CD4-positive, CD25-positive, alpha-beta regulatory T cell (primary cell): ENCODE data around the gene ZNF616. TPM values are rescaled to one million over a fixed set of nuclear protein-coding genes. Genes with fewer than 3 reads are reported as not detected.

Source experiments
- ATAC-seq, 2 donors: fragments of 150-1000 bp; cut with Tn5 transposase; one replicate each; pipeline ENCODE4 v1.10.0; 2021; ENCODE audit warnings: low read depth in 2 of 2, moderate number of reproducible peaks in 2 of 2, moderate library complexity in 1 of 2
- DNase-seq, 3 donors: peaks; one replicate each; pipeline versions ENCODE4 v3.0.0 to v3.0.0-alpha.2; 2012 to 2022; ENCODE audit warnings: mixed read lengths in 1 of 3
- H3K27ac ChIP-seq: one replicate; pipeline ENCODE4 v1.7.0; 2013; ENCODE audit warnings: mild to moderate bottlenecking, low read length; ENCODE audit not compliant: insufficient read depth, poor library complexity, severe bottlenecking
- H3K27me3 ChIP-seq: one replicate; pipeline ENCODE4 v1.7.0; 2013; ENCODE audit warnings: low read length; ENCODE audit not compliant: control insufficient read depth, insufficient read depth
- H3K36me3 ChIP-seq: one replicate; pipeline ENCODE4 v1.7.0; 2013; ENCODE audit warnings: mild to moderate bottlenecking, low read length, moderate library complexity; ENCODE audit not compliant: control insufficient read depth, insufficient read depth
- H3K4me1 ChIP-seq: 2 replicates; pipeline ENCODE4 v1.7.0; 2013; ENCODE audit warnings: mild to moderate bottlenecking, low read length; ENCODE audit not compliant: insufficient read depth, control insufficient read depth, poor library complexity, severe bottlenecking
- H3K4me3 ChIP-seq: one replicate; pipeline ENCODE4 v1.7.0; 2013; ENCODE audit warnings: low read depth, mild to moderate bottlenecking, low read length, moderate library complexity
- H3K9me3 ChIP-seq, 2 experiments: 1 replicate in 1 of 2; 2 replicates in 1 of 2; pipeline ENCODE4 v1.7.0; 2013; ENCODE audit warnings: low read length in 2 of 2, mild to moderate bottlenecking in 1 of 2, moderate library complexity in 1 of 2; ENCODE audit not compliant: control insufficient read depth in 2 of 2
- H3K27ac Mint-ChIP-seq, 3 donors: one replicate each; pipeline ENCODE4 v1.8.0; 2020 to 2022; ENCODE audit warnings: mild to moderate bottlenecking in 3 of 3, mixed read lengths in 3 of 3, moderate library complexity in 2 of 3
- H3K27me3 Mint-ChIP-seq: one replicate; pipeline ENCODE4 v1.8.0; 2022; ENCODE audit warnings: mild to moderate bottlenecking, mixed read lengths
- H3K36me3 Mint-ChIP-seq: one replicate; pipeline ENCODE4 v1.8.0; 2020; ENCODE audit warnings: mixed read lengths
- H3K4me1 Mint-ChIP-seq, 4 donors: one replicate each; pipeline ENCODE4 v1.8.0; 2020 to 2022; ENCODE audit warnings: mixed read lengths in 4 of 4, mild to moderate bottlenecking in 1 of 4
- H3K4me3 Mint-ChIP-seq, 4 donors: one replicate each; pipeline ENCODE4 v1.8.0; 2020 to 2022; ENCODE audit warnings: mild to moderate bottlenecking in 4 of 4, mixed read lengths in 4 of 4, moderate library complexity in 3 of 4
- H3K9me3 Mint-ChIP-seq, 7 donors: one replicate each; pipeline ENCODE4 v1.8.0; 2020 to 2022; ENCODE audit warnings: mixed read lengths in 7 of 7, mild to moderate bottlenecking in 3 of 7, moderate library complexity in 2 of 7
- polyA plus RNA-seq, 4 donors: library from polyadenylated mRNA; unstranded; fragments of 300-500 nt; fragmentation: Illumina TruSeq; gene quantifications; one replicate each; pipeline ENCODE4 v1.2.3, GENCODE V29; 2021
- total RNA-seq: library from RNA; stranded (reverse); gene quantifications from one replicate; pipeline ENCODE4 v1.2.3, GENCODE V29; 2022

The ZNF616 gene
- 2.8 TPM for total RNA-seq
- 1 to 10 TPM; 2.4 to 8.2 (median 4.1) TPM for polyA plus RNA-seq

DNA sequence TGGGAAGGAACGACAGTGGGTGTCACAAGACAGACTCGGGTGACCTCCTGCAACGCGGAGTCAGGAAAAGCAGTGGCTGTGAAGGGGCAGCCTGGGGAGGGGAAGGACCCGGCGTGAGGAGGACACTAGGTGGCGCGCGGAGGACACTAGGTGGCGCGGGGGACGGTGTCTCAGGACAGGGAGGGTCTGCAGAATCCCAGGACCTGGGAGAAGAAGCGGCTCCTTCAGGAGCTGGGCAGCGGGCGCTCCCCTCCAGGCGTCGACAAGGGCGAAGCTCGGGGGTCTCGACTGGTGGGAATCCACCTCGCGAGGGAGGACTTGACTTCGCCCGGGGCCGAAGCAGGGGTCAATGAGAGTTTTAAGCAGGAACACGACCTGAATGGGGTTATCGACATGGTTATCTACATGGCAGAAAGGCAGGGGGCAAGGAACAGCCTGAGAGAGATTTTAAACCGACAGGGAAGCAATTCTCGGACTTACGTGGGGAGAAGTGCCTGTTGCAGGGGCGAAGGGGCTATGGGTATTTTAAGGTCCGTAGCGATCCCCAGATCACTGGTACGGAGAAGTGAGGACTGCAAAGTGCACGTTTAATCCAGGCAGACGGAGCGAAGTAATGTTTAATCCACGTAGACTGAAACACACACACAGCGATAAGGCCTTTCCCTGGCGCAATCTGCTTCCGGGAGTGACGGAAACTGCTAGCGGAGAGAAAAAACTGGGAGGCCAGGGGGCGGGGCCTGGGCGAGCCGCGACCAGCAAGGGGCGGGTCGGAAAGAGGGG is at the start of gene ZNF616:
Gene ZNF616, minus strand, starts transcription at position 687 of the 780 bp plus-strand sequence. CDS start 9,426 bp downstream, outside the sequence.
- H3K4me3 Mint-ChIP-seq, result peak within 1 kb of the TSS; percentile 92 to 99 (median 93)
- Histone ChIP-seq H3K4me3 (peak within 1 kb of the TSS; percentile 96), H3K4me1 (peaks cover 30% of the 10 kb centered on the region), H3K9me3 (peaks cover 12 to 23% of the 10 kb centered on the region in 2 experiments), H3K27ac (peak within 1 kb of the TSS; percentile 88), H3K36me3 (no peaks in the 10 kb centered on the region), H3K27me3 (no peaks in the 10 kb centered on the region)
- no peaks in the 10 kb centered on the region for H3K27me3 Mint-ChIP-seq
- H3K27ac Mint-ChIP-seq, result peak within 1 kb of the TSS; percentile 93 to 95 (median 93)
- ATAC-seq (peak; percentile 51 to 67), DNase-seq (peak; percentile 93 to 95 (median 94))
- H3K36me3 Mint-ChIP-seq, result peaks cover 15% of the 10 kb centered on the region
- peaks cover 14 to 45% (median 22%) of the 10 kb centered on the region in 4 donors for H3K4me1 Mint-ChIP-seq
- peaks cover under 1 to 18% (median 8%) of the 10 kb centered on the region in 7 donors for H3K9me3 Mint-ChIP-seq

GRCh38 chr19:52188822-52189734 is 49.3 kb upstream of the ZNF616 start:
- Mint-ChIP-seq H3K27ac (peak overlapping the region; percentile 91 to 99 (median 99)), H3K4me3 (peak overlapping the region; percentile 89 to 95 (median 94)), H3K9me3 (no peaks in the 10 kb centered on the region), H3K4me1 (peaks cover 12 to 47% (median 29%) of the 10 kb centered on the region in 4 donors), H3K36me3 (peaks cover 10% of the 10 kb centered on the region), H3K27me3 (no peaks in the 10 kb centered on the region)
- Histone ChIP-seq H3K27ac (peak overlapping the region; percentile 97), H3K36me3 (peaks cover 14% of the 10 kb centered on the region), H3K4me1 (peaks cover 35% of the 10 kb centered on the region), H3K9me3 (no peaks in the 10 kb centered on the region), H3K4me3 (peak overlapping the region; percentile 71), H3K27me3 (no peaks in the 10 kb centered on the region)
- ATAC-seq (no peak), DNase-seq (peak in 1 of 3 donors; percentile 8)

- Mint-ChIP-seq H3K27me3 (no peaks in the 10 kb centered on the region), H3K27ac (no peak overlapping the region), H3K4me3 (no peak overlapping the region), H3K36me3 (peaks cover 8% of the 10 kb centered on the region), H3K9me3 (no peaks in the 10 kb centered on the region), H3K4me1 (peaks cover 12 to 31% (median 23%) of the 10 kb centered on the region in 4 donors)
- Histone ChIP-seq H3K4me3 (no peak overlapping the region), H3K36me3 (peaks cover under 1% of the 10 kb centered on the region), H3K4me1 (peaks cover 29% of the 10 kb centered on the region), H3K9me3 (no peaks in the 10 kb centered on the region), H3K27ac (no peak overlapping the region), H3K27me3 (no peaks in the 10 kb centered on the region)
- DNase-seq (no peak), ATAC-seq (no peak)
These were observed 47.7 kb upstream of the ZNF616 start for GRCh38 chr19:52187407-52187806.

DNA sequence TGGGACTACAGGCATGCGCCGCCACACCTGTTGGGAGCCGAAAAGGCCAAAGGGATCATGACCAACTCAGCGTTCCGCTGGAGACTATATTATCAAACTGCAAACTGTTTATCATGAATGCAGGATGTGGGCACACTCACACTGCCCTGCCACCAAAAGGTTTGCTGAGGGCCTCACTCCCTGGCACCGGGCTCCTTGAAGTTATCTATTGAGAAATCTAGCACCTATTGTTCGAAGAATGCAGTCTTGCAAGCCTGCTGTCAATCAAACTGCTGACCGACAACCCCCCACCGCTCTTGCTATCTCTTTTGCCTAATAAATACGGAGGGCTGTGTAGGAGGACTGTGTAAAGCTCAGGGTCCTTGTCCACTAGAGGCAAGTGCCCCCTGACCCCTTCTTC is 36.8 kb upstream of the ZNF616 start:
- Histone ChIP-seq H3K27ac (no peak overlapping the region), H3K4me3 (no peak overlapping the region), H3K4me1 (peaks cover 8% of the 10 kb centered on the region), H3K9me3 (no peaks in the 10 kb centered on the region), H3K36me3 (no peaks in the 10 kb centered on the region), H3K27me3 (no peaks in the 10 kb centered on the region)
- Mint-ChIP-seq H3K27ac (no peak overlapping the region), H3K27me3 (peaks cover 6% of the 10 kb centered on the region), H3K9me3 (peaks cover 0 to 2% (median 0%) of the 10 kb centered on the region in 7 donors), H3K4me3 (peak overlapping the region in 2 of 4 donors; percentile 0 to 67), H3K36me3 (no peaks in the 10 kb centered on the region), H3K4me1 (peaks cover 7 to 11% (median 8%) of the 10 kb centered on the region in 4 donors)
- DNase-seq (no peak), ATAC-seq (no peak)

- ATAC-seq, result no peak
- peaks cover 12 to 45% (median 23%) of the 10 kb centered on the region in 4 donors for H3K4me1 Mint-ChIP-seq
- H3K36me3 Mint-ChIP-seq, result peaks cover 33% of the 10 kb centered on the region
- no peak for DNase-seq
- Histone ChIP-seq H3K36me3 (peaks cover 22% of the 10 kb centered on the region), H3K27ac (peak overlapping the region; percentile 88), H3K4me3 (peak overlapping the region; percentile 86), H3K4me1 (peaks cover 20% of the 10 kb centered on the region), H3K27me3 (no peaks in the 10 kb centered on the region), H3K9me3 (peaks cover 2 to 9% of the 10 kb centered on the region in 2 experiments)
- H3K4me3 Mint-ChIP-seq, result peak overlapping the region; percentile 91 to 96 (median 94)
- H3K27ac Mint-ChIP-seq, result peak overlapping the region; percentile 95 to 98 (median 97)
- H3K9me3 Mint-ChIP-seq, result peaks cover 0 to 13% (median 4%) of the 10 kb centered on the region in 7 donors
- no peaks in the 10 kb centered on the region for H3K27me3 Mint-ChIP-seq
These were observed 32.6 kb upstream of the ZNF616 start for GRCh38 chr19:52172347-52172746.

GRCh38 chr19:52171321-52172169 is 31.8 kb upstream of the ZNF616 start, which contains the start of gene ZNF836:
Gene ZNF836 (minus strand): TSS chr19:52171621. CDS start chr19:52168072, 3,549 bp downstream.
- no peaks in the 10 kb centered on the region for H3K27me3 Mint-ChIP-seq
- Histone ChIP-seq H3K27ac (peak within 1 kb of the TSS; percentile 88), H3K4me3 (peak within 1 kb of the TSS; percentile 97), H3K27me3 (no peaks in the 10 kb centered on the region), H3K9me3 (peaks cover 5 to 9% of the 10 kb centered on the region in 2 experiments), H3K36me3 (peaks cover 27% of the 10 kb centered on the region), H3K4me1 (peaks cover 20% of the 10 kb centered on the region)
- H3K9me3 Mint-ChIP-seq, result peaks cover 0 to 16% (median 4%) of the 10 kb centered on the region in 7 donors
- DNase-seq (peak; percentile 87 to 95 (median 89)), ATAC-seq (peak; percentile 93 to 94)
- peaks cover 12 to 45% (median 23%) of the 10 kb centered on the region in 4 donors for H3K4me1 Mint-ChIP-seq
- peak within 1 kb of the TSS; percentile 91 to 96 (median 94) for H3K4me3 Mint-ChIP-seq
- H3K27ac Mint-ChIP-seq, result peak within 1 kb of the TSS; percentile 95 to 98 (median 97)
- H3K36me3 Mint-ChIP-seq, result peaks cover 34% of the 10 kb centered on the region
